ENCODE measurements around the gene TRAPPC10.

The TRAPPC10 gene

DNA sequence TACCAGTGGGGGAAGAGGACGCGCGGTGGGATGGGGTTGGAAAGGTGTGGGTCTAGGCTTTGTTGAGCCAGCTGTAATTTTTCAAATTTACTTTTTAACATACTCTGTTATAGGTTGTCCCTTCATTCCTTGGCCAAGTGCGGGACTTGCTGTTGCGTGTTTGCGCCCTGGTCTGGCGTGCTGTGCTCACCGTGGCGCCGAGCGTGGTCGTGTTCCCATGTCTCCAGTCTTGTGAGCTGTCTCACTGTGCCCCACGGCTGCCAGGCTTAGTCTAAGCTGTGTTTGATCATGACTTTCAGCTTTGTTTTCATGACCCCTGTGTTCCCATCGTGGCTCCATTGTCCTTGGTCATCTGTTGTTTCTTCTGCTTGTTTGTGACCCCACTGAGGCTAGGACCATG, 26.0 kb downstream of the TRAPPC10 start:
- DNase-seq, result no peak

DNA sequence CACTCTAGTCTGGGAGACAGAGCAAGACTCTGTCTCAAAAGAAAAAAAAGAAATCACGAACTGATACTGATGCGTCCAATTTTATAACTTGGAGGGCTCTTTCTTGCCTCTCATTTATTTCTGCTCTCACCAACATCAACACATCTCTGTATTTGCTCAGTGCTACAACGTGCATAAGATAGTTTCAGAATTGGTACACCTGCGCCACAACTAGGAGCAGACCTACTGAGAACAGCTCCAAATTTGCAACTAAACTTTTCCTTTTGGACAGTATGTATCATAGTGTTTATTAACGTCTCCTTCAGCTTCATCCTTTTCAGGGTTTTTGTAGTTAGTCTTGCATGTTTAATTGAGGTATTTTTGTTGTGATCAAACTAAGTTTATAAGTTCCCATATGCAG, 27.7 kb downstream of the TRAPPC10 start:
- no peak for DNase-seq

DNA sequence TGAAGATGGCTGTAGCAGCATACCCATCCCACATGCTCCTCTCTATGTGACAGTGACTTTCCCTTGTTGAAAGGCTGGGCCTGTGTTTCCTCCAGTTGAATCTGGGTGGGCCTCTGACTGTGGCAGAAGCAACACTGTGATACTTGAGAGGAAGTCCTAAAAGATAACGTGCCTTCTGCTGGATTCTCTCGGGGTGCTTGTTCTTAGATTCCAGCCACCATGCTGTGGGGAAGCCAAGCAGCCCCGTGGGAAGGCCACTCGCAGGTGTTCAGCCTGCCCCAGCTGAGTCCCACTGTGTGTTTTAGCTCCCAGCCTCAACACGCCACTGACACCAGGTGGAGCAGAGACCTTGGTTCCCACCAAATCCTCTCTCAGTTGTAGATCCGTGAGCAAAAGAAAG, 31.5 kb downstream of the TRAPPC10 start:
- DNase-seq, result no peak

DNA sequence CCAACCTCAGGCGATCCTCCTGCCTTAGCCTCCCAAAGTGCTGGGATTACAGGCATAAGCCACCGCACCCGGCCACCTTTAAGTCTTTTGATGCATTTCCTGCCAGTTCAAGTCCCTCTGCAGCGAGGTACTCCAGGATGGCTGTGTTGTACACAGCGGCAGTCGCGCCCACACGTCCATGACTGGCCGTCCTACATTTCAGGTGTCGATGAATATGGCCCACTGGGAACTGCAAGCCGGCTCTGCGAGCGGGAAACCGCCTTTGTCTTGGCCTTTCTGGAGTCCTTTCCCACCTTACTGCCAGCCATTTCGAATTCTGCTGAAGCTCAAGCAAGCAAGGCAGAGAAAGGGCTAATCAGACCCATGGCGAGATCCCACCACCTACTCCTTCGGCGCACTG, 34.6 kb downstream of the TRAPPC10 start:
- DNase-seq, result no peak

DNA sequence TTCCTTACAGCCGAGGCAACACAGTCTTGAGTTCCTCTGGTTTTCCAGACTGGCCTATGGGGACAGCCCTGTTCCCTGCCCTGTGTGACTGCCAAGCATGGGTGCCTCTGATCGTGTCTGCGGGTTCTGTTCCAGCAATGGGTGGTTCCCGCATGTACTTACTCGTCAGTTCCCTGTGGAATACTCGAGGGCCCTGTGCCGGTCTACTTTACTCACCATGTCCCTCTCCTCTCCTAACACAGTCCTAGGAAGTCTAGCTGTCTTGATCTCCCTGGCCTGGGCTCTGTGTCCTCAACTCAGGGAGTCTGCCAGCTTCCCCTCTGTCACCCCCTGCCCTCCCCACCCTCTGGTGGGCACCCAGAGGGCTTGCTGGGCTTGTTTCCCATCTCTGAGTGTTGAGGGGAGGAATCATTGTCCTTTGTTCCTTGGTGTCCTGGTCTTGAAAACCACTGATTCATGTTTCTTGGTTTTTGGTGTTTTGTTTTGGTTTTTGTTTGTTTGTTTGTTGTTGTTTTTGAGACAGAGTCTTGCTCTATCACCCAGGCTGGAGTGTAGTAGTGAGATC, 36.0 kb downstream of the TRAPPC10 start:
- DNase-seq, result no peak

DNA sequence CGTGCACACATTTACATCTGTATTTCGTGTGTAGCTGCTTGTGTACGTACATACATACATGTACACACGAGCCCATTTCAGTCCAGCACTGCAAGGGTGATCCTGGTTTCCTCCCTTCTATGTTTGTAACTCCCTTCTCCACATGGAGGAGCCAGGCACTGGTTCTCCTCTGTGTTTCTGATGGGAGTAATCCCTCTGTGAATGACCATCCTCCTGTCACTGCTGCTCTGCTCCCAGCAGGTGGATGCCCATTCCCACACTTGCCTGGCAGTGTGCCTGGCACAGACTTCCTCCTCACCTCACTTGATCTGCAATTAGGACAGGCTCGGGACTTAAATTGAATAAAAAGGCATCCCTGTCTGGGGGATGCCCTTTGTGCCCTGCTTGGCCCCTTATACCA, 37.1 kb downstream of the TRAPPC10 start:
- no peak for DNase-seq

DNA sequence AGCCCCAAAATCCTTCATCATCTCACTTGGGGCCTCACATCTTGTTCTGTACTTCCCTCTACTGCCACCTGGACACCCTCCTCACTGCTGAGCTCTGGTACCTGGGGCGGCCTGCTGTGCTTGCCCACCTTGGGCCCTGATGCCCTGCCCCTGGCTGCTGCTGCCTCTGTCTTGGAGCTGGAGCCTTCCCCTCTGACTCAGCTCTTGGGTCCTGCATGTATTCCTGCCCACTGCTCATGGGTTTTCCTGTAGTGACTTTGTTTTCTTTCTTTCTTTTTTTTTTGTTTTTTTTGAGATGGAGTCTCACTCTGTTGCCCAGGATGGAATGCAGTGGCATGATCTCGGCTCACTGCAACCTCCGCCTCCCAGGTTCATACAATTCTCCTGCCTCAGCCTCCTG, 37.5 kb downstream of the TRAPPC10 start:
- no peak for DNase-seq

DNA sequence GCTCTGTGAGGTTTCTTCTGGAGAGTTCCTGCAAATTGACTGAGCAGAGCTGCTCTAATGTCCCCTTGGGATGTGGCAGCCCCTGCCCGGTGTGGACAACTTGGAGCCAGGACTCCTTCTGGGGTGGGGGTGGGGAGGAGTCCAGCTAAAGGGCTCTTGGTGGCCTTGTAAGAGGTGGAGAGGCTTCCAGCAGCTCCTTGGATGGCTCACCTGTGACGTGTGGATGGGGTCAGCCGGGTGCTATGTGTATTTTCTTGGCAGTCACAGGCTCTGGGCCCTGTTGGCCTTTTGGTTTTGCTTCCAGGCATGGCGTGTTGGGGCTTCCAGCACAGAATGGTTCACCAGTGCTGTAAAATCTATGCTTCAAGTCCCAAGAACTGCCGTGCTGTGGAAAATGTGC, 38.2 kb downstream of the TRAPPC10 start:
- DNase-seq, result no peak

DNA sequence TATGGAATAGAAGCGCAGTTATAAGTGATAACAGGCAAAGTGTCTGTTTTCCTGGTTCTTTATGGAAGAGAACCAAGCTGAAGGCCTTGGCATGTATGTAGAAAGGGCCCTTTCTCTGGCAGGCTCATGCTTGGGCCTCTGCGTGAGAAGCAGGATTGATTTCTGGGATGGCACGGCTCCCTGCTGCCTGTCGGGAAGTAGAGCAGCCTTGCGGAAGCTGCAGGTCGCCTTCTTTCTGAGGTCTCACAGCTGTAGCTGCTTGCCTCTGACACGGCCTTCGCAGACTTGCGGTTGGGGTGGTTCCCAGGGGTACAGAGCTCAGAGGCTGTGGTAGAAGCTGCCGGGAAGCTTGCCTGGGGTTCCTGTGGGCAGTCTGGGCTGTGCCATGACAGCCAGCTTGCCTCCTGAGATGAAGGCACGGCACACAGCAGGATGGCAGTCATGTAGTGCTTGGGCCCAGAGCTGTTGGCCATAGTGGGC, 39.4 kb downstream of the TRAPPC10 start:
- DNase-seq, result no peak

DNA sequence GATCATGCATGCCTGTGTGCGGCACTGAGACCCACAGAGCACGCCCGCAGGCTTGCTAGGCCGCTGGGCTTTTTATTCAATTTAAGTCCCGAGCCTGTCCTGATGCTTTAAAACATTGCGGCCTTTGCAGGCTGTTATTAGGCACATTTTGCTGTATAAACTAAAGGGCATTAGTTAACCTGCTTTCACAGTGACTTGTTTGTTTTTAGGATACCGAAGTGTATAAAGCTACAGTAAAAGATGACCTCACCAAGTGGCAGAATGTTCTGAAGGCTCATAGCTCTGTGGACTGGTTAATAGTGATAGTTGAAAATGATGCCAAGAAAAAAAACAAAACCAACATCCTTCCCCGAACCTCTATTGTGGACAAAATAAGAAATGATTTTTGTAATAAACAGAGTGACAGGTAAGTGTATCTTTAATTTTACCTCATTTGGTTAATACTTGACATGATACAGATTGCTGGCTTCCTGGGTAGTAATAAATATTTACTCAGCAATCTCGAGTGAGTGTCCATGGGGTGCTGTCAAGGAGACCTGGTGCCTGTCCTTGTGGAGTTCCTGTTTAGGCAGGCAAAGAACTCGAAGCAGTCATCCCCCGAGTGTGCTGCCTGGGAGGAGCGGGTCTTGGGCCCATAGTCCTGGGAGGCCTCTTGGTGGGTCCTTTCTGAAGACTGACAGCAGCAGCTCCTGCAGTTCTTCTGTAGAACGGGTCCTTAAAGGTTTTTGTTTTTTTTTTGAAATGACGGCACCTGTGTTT, 40.1 kb downstream of the TRAPPC10 start:
- DNase-seq, result no peak

DNA sequence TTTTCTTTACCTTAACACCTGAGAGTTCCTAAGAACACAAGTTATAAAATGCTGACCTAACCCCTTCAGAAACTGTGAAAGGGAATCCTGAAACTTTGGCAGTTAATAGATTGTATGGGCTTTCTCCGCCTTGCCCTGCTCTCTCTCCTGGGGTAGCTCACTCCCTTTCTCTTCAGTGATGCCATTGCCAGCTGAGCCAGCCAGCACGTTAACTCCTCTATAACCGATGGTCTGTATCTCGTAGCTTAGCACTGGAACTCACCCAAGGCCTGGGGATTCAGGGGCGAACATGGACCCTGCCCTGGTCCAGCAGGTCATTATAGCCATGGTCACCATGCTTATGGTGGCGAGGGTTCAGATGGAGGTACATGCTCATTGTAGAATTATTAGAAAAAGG, 40.7 kb downstream of the TRAPPC10 start:
- DNase-seq, result no peak

DNA sequence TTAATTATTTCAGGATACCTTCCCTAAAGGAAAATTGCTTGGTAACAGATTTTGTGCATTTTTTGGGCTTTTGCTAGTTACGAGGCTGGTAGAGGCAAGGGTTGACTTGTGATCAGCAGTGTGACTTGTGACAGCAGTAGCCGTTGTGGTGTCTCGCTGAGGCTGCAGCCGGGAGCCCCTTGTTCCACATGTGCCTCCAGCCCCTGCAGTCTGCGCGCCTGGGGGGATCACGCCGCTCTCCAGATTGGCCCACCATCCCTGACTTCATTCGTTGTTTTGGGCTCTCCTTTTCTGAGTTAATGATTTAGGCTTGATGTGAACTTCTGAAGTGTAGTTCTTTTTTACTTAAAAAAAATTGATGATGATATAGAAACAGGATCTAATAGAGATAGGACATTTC, 41.5 kb downstream of the TRAPPC10 start:
- DNase-seq, result no peak

DNA sequence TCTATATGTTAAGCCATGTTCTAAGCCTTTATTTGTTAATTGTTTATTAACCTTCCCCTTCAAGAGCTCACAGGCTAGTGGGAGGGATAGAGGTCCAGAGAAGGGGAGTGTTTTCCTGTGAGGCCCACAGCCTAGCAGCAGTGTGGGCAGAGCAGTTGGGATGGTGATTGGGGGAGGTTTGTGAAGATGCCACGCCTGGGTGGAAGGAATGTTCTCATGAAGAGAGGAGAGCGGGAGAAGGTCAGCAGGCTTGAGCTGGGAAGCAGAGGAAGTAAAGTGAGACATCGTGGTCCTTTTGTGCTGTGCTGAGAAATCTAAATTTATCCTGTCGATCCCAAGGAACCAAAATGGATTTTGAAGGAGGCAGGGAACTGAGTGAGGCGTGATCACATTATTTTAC, 42.6 kb downstream of the TRAPPC10 start:
- no peak for DNase-seq

DNA sequence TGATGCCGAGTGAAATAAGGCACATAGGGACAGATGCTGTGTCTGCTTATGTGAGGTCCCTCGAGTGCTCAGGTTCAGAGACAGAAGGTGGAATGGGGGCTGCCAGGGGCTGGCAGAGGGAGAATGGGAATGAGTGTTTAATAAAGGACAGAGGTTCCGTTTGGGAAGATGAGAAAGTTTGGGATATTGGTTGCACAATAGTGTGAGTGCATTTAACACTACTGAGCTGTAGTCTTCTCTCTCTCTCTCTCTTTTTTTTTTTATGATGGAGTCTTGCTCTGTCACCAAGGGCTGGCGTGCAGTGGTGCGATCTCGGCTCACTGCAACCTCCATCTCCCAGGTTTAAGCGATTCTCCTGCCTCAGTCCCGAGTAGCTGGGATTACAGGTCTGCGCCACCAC, 44.9 kb downstream of the TRAPPC10 start:
- no peak for DNase-seq

DNA sequence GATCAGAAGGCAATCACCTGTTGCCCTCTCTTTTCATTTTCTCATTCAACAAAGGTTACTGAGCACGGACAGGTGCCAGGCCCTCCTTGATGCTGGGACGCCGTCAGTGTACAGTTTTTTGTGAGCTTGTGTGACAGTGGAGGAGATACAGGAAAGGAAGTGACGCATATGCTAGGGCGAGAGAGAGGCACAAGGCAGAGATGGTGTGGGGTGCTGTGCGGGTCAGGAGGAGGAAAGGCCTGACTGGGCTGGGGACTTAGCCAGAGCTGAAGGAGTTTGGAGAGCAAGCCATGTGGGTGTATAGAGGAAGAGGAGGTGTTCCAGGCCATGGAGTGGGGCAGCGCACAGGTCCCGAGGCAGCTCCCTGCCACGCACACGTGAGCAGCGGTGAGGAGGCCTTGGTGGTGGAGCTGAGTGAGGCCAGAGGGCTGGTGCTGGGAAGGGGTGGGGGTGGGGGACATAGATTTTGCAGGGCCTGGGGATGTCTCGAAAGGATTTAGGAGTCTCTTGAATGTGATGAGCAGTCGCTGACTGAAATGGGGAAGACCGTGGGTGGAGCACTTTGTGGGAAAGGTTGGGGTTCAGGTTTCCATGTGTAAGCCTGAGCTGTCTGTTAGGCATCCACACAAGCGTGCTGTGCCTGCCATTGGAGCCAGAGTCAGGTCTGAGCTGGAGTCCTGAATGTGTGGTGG, 46.0 kb downstream of the TRAPPC10 start:
- DNase-seq, result no peak

DNA sequence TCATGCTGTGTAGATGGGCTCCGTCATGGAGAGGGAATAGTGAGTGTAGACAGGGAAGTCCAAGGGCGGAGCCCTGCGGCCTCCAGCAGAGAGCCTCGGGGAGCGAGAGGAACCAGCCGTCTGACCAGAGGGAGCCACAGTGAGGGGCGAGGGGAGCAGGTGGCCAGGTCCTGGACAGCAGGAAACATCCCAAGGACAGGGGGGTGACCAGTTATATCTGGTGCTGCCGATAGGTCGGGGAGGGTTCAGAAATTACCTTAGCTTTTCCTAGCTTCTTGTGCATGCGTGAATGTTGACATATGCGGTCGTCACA, 46.5 kb downstream of the TRAPPC10 start:
- no peak for DNase-seq

DNA sequence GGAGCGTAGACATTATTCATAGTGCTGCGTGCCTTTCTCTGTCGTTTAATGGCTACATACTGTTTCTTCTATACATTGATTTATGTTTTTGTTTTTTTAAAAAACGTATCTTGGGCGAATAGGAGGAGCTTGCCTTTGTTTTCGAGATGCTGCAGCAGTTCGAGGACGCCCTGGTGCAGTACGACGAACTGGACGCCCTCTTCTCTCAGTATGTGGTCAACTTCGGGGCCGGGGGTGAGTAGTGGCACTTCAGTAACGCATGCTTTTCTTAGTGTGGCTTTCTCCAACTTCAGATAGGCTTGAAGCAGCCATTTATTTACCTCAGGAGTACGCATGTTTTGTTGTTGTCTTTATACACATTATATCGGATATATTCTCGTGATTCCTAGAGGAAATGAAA, 46.9 kb downstream of the TRAPPC10 start:
- no peak for DNase-seq

DNA sequence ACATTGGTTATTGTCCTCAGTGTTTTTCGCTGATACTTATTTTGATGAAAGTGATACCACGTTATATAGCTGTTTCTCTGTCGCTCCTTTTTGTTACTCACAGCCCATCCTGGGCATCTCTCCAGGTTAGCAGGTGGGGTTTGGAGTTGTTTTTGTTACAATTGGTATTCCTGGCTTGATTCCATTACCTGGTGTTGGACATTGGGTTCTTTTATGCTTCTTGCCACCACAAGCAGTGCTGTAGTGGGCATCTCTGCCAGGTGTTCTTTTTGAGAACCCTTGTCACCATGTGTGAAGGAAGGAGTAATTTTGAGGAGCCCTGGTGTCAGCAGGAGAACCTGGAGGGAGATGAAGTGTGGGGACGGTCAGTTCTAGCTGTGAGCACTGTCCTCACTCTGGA, 47.6 kb downstream of the TRAPPC10 start:
- DNase-seq, result no peak

DNA sequence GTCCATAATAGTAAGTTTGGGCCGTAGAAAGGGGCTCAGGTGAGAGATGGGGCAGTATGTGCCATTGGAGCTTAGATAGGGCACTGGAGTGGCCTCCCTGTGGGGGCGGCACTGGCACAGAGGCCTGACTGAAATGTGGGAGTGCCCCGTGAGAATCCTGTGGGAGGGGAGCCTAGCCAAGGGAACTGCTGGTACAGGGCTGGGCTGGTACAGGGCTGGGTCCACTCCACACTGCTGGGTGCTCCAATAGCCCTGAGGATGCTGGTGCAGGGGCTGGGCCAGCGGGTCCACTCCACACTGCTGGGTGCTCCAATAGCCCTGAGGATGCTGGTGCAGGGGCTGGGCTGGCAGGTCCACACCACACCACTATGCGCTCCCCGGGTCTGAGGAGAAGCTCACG, 50.3 kb downstream of the TRAPPC10 start:
- DNase-seq, result no peak

DNA sequence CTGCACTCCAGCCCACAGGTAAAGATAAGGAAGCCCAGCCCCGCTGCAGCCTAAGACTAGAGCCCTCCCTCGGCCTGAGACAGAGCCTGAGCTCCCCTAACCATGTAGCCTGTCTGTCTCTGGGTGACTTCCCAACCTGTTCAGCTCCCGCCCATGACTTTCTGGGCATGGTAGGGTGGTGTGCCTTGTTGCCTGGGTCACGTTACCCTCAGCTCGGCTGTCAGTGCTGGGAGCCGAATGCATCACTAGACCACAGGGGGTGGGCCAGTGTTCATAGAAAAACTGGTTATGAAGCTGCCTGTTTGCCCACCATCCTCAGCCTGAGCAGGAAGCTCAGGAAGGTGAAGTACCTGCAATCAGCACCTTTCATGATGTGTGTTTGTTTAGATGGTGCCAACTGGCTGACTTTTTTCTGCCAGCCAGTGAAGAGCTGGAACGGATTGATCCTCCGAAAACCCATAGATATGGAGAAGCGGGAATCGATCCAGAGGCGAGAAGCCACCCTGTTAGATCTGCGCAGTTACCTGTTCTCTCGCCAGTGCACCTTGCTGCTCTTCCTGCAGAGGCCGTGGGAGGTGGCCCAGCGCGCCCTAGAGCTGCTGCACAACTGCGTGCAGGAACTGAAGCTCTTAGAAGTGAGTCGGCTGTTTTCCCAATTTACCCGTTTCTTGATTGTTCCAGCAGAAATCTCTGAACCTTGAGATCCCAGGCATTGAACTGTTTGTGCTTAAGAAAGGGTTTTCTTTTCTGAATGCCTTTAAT, 51.2 kb downstream of the TRAPPC10 start:
- no peak for DNase-seq

DNA sequence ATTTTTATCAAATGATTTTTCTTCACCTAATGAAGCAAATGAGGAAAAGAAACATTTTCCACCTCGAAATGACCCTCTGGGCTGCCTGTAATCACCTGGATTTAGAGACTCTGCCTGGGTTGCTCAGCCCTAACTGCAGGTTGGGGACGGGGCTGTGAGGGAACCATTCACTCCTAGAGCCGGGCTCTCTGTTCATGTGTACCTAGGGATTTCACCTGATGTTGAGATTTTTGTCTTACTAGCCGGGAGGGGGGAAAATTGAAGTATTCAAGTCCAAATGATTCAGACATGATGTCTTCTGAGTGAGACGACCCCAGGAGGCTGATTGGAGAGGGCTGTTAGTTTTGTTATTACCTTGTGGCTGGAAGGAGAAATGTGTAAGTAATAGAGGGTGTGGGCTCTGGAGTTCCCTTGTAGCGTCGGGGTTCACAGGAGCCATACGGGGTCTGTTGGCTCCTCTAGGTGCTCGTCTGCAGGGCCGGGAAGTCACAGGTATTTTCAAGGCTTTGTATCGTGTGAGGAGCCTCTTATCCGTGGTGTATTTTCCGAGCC, 52.8 kb downstream of the TRAPPC10 start:
- no peak for DNase-seq

DNA sequence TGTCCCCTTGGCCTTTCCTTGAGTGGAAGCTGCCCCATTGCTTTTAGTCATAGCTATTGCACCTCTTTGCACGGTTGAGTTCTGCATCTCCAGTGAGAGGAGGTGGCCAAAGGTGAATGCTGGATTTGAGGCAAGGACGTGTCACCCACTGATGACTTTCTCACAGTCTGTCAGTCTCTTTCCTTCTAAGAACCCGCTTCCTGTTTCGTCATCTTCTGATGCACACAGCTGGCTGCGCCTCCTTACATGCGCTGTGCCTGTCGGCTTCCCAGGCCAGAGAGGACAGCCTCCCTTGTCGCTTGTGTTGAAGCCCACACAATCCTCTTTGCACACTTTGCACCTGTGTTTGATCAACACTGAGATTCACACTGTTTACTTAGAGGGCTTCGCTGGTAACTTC, 53.3 kb downstream of the TRAPPC10 start:
- peak in 3 of 4 experiments; percentile 20 to 54 (median 52) for DNase-seq

DNA sequence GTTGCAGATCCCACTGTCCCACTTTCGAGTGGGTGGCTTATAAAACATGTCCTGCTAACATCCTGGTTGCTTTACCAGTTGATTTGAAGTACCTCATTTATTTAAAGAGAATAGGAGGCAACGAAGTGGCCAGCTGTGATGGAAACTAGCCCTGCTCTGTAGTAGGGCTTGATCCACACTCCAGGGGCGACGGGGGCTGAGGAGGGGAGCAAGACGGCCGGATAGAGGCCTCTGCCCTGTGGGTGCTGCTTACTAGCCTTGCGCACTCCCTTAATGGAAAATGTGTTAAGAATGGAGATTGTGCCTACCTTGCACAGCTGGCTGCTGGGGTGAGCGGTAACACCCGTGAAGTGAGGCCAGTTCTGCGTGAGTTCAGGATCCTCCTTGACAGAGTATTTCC, 54.0 kb downstream of the TRAPPC10 start:
- DNase-seq, result no peak
